GM23338 (cell line): Measurements from ENCODE around the gene PER3.

ENCODE experiments used
- CREB1 ChIP-seq: fragments of 250-450 bp; sonication (Bioruptor Pico); IDR thresholded peaks from 2 replicates; pipeline ENCODE4 v1.5.0; 2020; ENCODE audit warnings: low read depth, mild to moderate bottlenecking, moderate library complexity
- CTCF ChIP-seq, 2 experiments: fragments of 200-600 bp in 1 of 2; sonication (generic) in 1 of 2; conservative IDR thresholded peaks; 2 replicates each; pipeline versions ENCODE4 v1.5.1 to v1.6.1; 2016 to 2017; ENCODE audit warnings: antibody characterized with exemption in 2 of 2, low read depth in 2 of 2, mild to moderate bottlenecking in 2 of 2, moderate library complexity in 1 of 2
- EZH2 ChIP-seq: fragments of 200-600 bp; sonication (generic); IDR thresholded peaks from one replicate; pipeline ENCODE4 v1.8.0; 2017; ENCODE audit warnings: antibody characterized with exemption, mild to moderate bottlenecking, low read depth; ENCODE audit not compliant: unreplicated experiment
- EZH2phosphoT487 ChIP-seq: fragments of 200-600 bp; sonication (generic); IDR thresholded peaks from one replicate; pipeline ENCODE4 v1.8.1; 2018; ENCODE audit warnings: antibody characterized with exemption; ENCODE audit not compliant: unreplicated experiment
- JUNB ChIP-seq: IDR thresholded peaks from one replicate; pipeline ENCODE4 v1.6.1; 2016; ENCODE audit warnings: antibody characterized with exemption; ENCODE audit not compliant: unreplicated experiment
- POLR2AphosphoS5 ChIP-seq: IDR thresholded peaks from 2 replicates; pipeline ENCODE4 v1.6.1; 2016; ENCODE audit warnings: antibody characterized with exemption, low read depth
- REST ChIP-seq: IDR thresholded peaks from one replicate; pipeline ENCODE4 v1.6.1; 2018; ENCODE audit warnings: antibody characterized with exemption; ENCODE audit not compliant: unreplicated experiment
- ZNF331 ChIP-seq: fragments of 250-450 bp; sonication (Bioruptor Pico); IDR thresholded peaks from 2 replicates; pipeline ENCODE4 v1.5.0; 2020; ENCODE audit warnings: low read depth, mild to moderate bottlenecking, moderate library complexity

GRCh38 chr1:7878027-7878426 is 93.9 kb downstream of the PER3 start:
- TF ChIP-seq CTCF (conservative IDR thresholded peaks at IDR 0.05; ENCODE audit: low read depth in 2 of 2) (no peak), EZH2phosphoT487 (no peak), REST (no peak), JUNB (no peak), CREB1 (CRISPR knock-in tag) (no peak), EZH2 (no peak), ZNF331 (no peak), POLR2AphosphoS5 (no peak)
